ENCODE results near the gene CCDC40. TPM values are rescaled to one million over a fixed set of nuclear protein-coding genes. Genes with fewer than 3 reads are reported as not detected.

CCDC40 gene
- total and polyA plus RNA-seq, 9 of the 15 experiments (the other 6 are each of a cell fraction or from before 2014, with no cell fraction given): 0.07 to 0.33 TPM; not detected in 7

DNA sequence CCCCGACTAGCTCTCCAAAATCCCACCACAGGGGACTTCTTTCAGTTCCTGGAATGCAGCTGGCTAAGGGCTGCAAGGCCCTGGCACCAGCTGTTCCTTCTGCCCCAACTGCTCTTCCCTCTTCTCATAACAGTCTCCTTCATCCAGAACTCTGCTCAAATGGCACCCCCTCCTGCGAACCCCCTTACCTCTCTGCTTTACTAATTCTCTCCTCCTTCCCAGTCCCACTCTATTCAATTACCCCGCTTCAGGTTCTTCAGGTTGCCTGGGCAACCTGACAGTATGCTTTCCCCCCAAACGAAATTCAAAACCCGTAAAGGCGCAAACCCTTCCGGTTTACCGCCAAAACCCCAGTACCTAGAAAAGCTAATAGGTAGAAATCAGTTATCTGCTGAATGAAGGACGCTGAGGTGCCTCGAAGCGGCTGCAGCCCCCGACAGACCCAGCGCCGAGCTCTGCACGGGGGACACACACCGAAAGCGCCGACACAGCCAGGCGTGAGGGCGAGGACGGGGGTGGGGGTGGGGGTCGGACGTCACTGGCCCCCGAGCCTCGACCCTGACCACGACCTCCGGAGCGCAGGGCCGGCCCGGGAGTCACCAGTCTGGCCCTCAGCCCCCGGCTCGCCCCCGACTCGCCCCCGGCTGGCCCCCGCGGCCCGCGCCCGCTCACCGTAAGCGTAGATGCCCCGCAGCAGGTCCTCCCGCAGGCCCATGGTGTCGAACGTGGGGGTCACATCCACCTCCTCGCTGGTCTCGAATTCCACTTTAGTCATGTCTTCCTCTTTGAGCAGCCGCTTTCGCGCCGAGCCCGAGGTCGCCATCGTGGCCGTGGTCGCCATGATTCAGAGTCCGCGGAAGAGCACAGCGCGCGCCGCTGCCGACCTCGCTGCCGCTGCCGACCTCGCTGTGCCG, 109.9 kb downstream of the CCDC40 start (continued):
- TF ChIP-seq JUN (IDR thresholded peaks at IDR 0.05; ENCODE audit: borderline replicate concordance, low read depth, low read length): no peak
- peak; percentile 82; the same call in 1 of the 2 replicates for TF ChIP-seq JUN (CRISPR knock-in tag; IDR thresholded peaks at IDR 0.05; ENCODE audit: borderline replicate concordance)
- TF ChIP-seq, protein P1, sequence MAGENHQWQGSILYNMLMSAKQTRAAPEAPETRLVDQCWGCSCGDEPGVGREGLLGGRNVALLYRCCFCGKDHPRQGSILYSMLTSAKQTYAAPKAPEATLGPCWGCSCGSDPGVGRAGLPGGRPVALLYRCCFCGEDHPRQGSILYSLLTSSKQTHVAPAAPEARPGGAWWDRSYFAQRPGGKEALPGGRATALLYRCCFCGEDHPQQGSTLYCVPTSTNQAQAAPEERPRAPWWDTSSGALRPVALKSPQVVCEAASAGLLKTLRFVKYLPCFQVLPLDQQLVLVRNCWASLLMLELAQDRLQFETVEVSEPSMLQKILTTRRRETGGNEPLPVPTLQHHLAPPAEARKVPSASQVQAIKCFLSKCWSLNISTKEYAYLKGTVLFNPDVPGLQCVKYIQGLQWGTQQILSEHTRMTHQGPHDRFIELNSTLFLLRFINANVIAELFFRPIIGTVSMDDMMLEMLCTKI (IDR thresholded peaks at IDR 0.05; ENCODE audit: partially characterized antibody): no peak
- no peak for TF ChIP-seq MIER1 (IDR thresholded peaks at IDR 0.05; ENCODE audit: low read depth)
- TF ChIP-seq KHSRP (IDR thresholded peaks at IDR 0.05): 0 out of 2 replicates have a peak, but pooled peaks have one; percentile 4
- TF ChIP-seq PTTG1 (tag; IDR thresholded peaks at IDR 0.05; ENCODE audit: low read depth): no peak
- no peak for TF ChIP-seq TRIM28 (IDR thresholded peaks at IDR 0.05)
- TF ChIP-seq MBD2 (IDR thresholded peaks at IDR 0.05; ENCODE audit: borderline replicate concordance, low read depth): no peak
- TF ChIP-seq U2AF1 (optimal IDR thresholded peaks at IDR 0.05; ENCODE audit: low read depth, low read length): peak; percentile 29
- peak; percentile 87; the same call in 1 of the 2 replicates for TF ChIP-seq HMGXB4 (CRISPR knock-in tag; IDR thresholded peaks at IDR 0.05)
- TF ChIP-seq STAT5B (CRISPR knock-in tag; IDR thresholded peaks at IDR 0.05): no peak
- TF ChIP-seq, protein P2, sequence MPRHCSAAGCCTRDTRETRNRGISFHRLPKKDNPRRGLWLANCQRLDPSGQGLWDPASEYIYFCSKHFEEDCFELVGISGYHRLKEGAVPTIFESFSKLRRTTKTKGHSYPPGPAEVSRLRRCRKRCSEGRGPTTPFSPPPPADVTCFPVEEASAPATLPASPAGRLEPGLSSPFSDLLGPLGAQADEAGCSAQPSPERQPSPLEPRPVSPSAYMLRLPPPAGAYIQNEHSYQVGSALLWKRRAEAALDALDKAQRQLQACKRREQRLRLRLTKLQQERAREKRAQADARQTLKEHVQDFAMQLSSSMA (CRISPR knock-in tag; IDR thresholded peaks at IDR 0.05): no peak
- TF ChIP-seq IRF2 (CRISPR knock-in tag; IDR thresholded peaks at IDR 0.05): no peak
- TF ChIP-seq CBX8 (IDR thresholded peaks at IDR 0.05; ENCODE audit: borderline replicate concordance, extremely low read depth, low read depth, low read length, poor library complexity, severe bottlenecking): no peak
- no peak for TF ChIP-seq RAD21 (CRISPR knock-in tag; conservative IDR thresholded peaks at IDR 0.05 in 1 of 2, IDR thresholded peaks at IDR 0.05 in 1 of 2)
- TF ChIP-seq SRSF7 (optimal IDR thresholded peaks at IDR 0.05; ENCODE audit: low read depth, low read length): no peak
- no peak for TF ChIP-seq HMG20B (CRISPR knock-in tag; IDR thresholded peaks at IDR 0.05)
- no peak for TF ChIP-seq SREBF2 (CRISPR knock-in tag; IDR thresholded peaks at IDR 0.05)
- peak; percentile 32 to 84 (median 64) for TF ChIP-seq YY1 (IDR thresholded peaks at IDR 0.05; ENCODE audit: borderline replicate concordance in 1 of 3, control insufficient read depth in 1 of 3, extremely low read depth in 1 of 3, insufficient read depth in 3 of 3, insufficient read length in 1 of 3, insufficient replicate concordance in 2 of 3, low read depth in 1 of 3, low read length in 2 of 3)
- peak; percentile 64 for TF ChIP-seq NKRF (IDR thresholded peaks at IDR 0.05; ENCODE audit: borderline replicate concordance)
- no peak for TF ChIP-seq SMC3 (conservative IDR thresholded peaks at IDR 0.05; ENCODE audit: insufficient read depth, low read depth, low read length)

Measured in K562 (cell line).